T-helper 2 cell treated with Interferon-gamma antibody and Interleukin-4, amounts not matched to agents 5 μg/mL and 100 μg/mL, for 36 hours (primary cell): Measurements from ENCODE around the gene SHH.
A peak's percentile ranks its signal among the peaks of the same experiment; 100 is the strongest.
"Not testable (repeated sequence)": the region's sequence is repeated elsewhere in the genome, so short reads cannot be mapped to it uniquely, and the experiment has no call there.

ENCODE experiments used
- DNase-seq: peaks from one replicate; pipeline ENCODE4 v3.0.0; 2021; ENCODE audit warnings: low spot score
- H3K27ac Mint-ChIP-seq: one replicate; pipeline ENCODE4 v1.8.0; 2021; ENCODE audit warnings: mild to moderate bottlenecking, mixed read lengths
- H3K27me3 Mint-ChIP-seq: one replicate; pipeline ENCODE4 v1.8.0; 2021; ENCODE audit warnings: low read depth, mixed read lengths
- H3K36me3 Mint-ChIP-seq: one replicate; pipeline ENCODE4 v1.8.0; 2021; ENCODE audit warnings: low read depth, mixed read lengths
- H3K4me1 Mint-ChIP-seq: one replicate; pipeline ENCODE4 v1.8.0; 2021; ENCODE audit warnings: low read depth, mixed read lengths
- H3K4me3 Mint-ChIP-seq: one replicate; pipeline ENCODE4 v1.8.0; 2022; ENCODE audit warnings: mild to moderate bottlenecking, moderate library complexity, mixed read lengths
- H3K9me3 Mint-ChIP-seq: one replicate; pipeline ENCODE4 v1.8.0; 2021; ENCODE audit warnings: mixed read lengths

SHH gene

GRCh38 chr7:155820246-155820645 lies 8.0 kb upstream of the SHH start:
- H3K27me3 Mint-ChIP-seq: peaks cover 8% of the 10 kb centered on the region
- H3K36me3 Mint-ChIP-seq: no peaks in the 10 kb centered on the region
- no peak overlapping the region for H3K27ac Mint-ChIP-seq
- H3K9me3 Mint-ChIP-seq: no peaks in the 10 kb centered on the region
- H3K4me1 Mint-ChIP-seq: peaks cover 4% of the 10 kb centered on the region
- H3K4me3 Mint-ChIP-seq: no peak overlapping the region
- DNase-seq: no peak

- DNase-seq: no peak
- H3K4me1 Mint-ChIP-seq: peaks cover 4% of the 10 kb centered on the region
- H3K36me3 Mint-ChIP-seq: no peaks in the 10 kb centered on the region
- H3K27ac Mint-ChIP-seq: no peak overlapping the region
- no peak overlapping the region for H3K4me3 Mint-ChIP-seq
- no peaks in the 10 kb centered on the region for H3K9me3 Mint-ChIP-seq
- peaks cover 10% of the 10 kb centered on the region for H3K27me3 Mint-ChIP-seq
Observed at GRCh38 chr7:155819186-155819585, 6.9 kb upstream of the SHH start.

DNA sequence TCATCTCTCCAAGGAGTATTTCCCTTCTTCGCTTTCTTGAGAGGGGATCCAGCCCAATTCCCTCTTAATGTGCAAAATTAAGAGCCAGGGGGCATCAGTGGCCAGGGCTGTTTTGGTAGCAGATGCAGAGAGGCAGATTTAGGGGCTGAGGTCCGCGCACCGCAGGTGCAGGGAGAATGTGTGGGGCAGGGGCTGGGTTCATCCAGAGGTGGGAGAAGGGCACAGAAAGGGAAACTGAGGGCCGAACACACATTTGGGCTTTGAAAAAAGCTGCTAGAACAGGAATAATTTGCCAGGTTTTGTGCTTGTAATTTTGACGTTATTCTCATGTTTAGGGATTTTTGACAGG lies 6.5 kb upstream of the SHH start:
- Mint-ChIP-seq H3K4me3 (no peak overlapping the region), H3K27ac (no peak overlapping the region), H3K36me3 (no peaks in the 10 kb centered on the region), H3K9me3 (no peaks in the 10 kb centered on the region), H3K27me3 (peaks cover 14% of the 10 kb centered on the region), H3K4me1 (peaks cover 4% of the 10 kb centered on the region)
- no peak for DNase-seq

DNA sequence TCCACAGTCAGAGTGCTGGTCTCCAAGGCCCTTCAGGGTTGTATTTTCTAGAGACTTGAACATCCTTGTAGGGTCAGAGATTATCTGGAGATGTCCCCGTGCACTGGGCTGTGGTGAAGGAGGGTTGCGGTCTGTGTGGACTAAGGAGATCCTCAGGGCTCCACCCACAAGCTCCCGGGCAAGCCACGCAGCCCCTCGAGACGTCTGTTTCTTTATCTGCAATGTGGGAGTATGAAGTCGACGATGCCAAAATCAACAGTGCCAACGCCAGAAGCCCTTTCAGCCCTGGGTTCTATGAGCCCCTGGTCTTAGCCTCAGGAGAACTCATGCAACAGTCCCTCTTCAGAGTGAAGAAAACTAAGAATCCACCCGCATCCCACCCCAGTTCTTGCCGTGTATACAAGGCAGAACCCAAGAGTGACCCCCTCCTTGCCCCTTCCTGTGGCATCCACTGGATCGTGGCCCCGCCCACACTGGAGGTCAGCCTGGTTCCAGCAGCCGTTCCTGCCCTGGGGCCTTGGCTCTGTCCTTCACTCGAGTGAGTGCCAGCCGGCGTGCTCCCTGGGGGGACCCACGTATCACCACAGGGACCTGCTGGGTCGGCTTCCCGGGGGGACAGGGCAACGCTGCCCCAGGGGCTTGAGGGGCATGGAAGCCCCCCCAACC lies 6.0 kb upstream of the SHH start:
- Mint-ChIP-seq H3K9me3 (no peaks in the 10 kb centered on the region), H3K4me1 (peaks cover 5% of the 10 kb centered on the region), H3K36me3 (no peaks in the 10 kb centered on the region), H3K4me3 (no peak overlapping the region), H3K27me3 (peaks cover 18% of the 10 kb centered on the region), H3K27ac (no peak overlapping the region)
- no peak for DNase-seq

DNA sequence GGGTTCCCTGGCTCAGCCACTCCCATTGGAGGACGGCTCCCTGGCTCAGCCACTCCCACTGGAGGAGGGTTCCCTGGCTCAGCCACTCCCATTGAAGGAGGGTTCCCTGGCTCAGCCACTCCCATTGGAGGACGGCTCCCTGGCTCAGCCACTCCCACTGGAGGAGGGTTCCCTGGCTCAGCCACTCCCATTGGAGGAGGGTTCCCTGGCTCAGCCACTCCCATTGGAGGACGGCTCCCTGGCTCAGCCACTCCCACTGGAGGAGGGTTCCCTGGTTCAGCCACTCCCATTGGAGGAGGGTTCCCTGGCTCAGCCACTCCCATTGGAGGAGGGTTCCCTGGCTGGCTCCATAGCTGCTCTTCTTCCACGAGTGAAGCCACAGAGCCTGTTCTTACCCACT lies 5.3 kb upstream of the SHH start:
- H3K27ac Mint-ChIP-seq, H3K4me1 Mint-ChIP-seq, DNase-seq, H3K9me3 Mint-ChIP-seq, H3K4me3 Mint-ChIP-seq, H3K36me3 Mint-ChIP-seq: not testable (repeated sequence)
- H3K27me3 Mint-ChIP-seq: peaks cover 25% of the 10 kb centered on the region

GRCh38 chr7:155816996-155817395 lies 4.7 kb upstream of the SHH start:
- no peak for DNase-seq
- no peaks in the 10 kb centered on the region for H3K9me3 Mint-ChIP-seq
- peaks cover 8% of the 10 kb centered on the region for H3K4me1 Mint-ChIP-seq
- H3K36me3 Mint-ChIP-seq: no peaks in the 10 kb centered on the region
- no peak overlapping the region for H3K4me3 Mint-ChIP-seq
- no peak overlapping the region for H3K27ac Mint-ChIP-seq
- peaks cover 30% of the 10 kb centered on the region for H3K27me3 Mint-ChIP-seq

- Mint-ChIP-seq H3K4me3 (no peak overlapping the region), H3K4me1 (peaks cover 16% of the 10 kb centered on the region), H3K27me3 (peaks cover 37% of the 10 kb centered on the region), H3K9me3 (no peaks in the 10 kb centered on the region), H3K27ac (no peak overlapping the region), H3K36me3 (no peaks in the 10 kb centered on the region)
- DNase-seq: no peak
Observed at GRCh38 chr7:155816192-155816508, 3.9 kb upstream of the SHH start.

DNA sequence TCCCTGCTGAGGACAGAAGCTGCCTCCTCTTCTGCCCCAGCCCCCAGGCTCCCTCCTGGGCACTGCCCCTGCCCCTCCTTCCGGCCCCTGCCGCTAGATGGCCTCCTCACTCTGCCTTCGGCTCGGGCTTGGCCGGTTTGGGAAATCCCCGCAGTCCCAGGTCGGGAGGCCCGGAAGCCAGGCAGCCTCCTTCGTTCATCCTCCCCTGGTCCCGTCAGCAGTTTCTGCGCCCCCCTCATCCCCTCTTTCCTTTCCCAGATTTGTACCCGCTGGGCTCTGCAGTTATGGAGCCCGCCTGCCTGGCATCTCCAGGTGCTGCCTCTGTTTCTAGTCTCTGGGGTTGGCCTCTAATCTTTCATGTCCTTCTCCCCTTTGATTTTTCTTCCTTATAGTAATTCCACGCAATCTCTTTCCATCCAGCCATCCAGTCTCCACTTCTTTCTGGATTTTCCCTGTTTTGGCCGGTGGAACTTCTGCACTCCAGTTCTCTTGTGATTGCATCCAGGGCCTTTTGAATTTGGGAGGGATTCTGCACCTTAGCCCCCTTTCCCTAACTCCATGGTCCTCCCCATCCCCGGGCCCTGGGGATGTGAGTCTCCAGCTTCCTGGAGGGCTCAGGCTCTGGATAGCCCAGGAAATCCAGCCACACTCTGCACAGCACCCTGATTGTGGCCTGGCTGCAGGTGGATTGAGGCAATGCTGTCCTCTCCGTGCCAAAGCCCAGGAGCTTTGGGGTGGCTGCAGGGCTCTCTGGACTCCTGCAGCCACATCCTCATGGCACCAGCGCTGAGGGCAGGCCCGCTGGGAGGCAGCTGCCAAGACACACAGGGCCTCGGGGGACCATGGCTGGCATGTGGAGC lies 3.3 kb upstream of the SHH start:
- H3K4me1 Mint-ChIP-seq: peaks cover 16% of the 10 kb centered on the region
- peak overlapping the region; percentile 54 for H3K4me3 Mint-ChIP-seq
- H3K27me3 Mint-ChIP-seq: peaks cover 43% of the 10 kb centered on the region
- no peaks in the 10 kb centered on the region for H3K36me3 Mint-ChIP-seq
- no peaks in the 10 kb centered on the region for H3K9me3 Mint-ChIP-seq
- no peak overlapping the region for H3K27ac Mint-ChIP-seq
- peak; percentile 60 for DNase-seq

DNA sequence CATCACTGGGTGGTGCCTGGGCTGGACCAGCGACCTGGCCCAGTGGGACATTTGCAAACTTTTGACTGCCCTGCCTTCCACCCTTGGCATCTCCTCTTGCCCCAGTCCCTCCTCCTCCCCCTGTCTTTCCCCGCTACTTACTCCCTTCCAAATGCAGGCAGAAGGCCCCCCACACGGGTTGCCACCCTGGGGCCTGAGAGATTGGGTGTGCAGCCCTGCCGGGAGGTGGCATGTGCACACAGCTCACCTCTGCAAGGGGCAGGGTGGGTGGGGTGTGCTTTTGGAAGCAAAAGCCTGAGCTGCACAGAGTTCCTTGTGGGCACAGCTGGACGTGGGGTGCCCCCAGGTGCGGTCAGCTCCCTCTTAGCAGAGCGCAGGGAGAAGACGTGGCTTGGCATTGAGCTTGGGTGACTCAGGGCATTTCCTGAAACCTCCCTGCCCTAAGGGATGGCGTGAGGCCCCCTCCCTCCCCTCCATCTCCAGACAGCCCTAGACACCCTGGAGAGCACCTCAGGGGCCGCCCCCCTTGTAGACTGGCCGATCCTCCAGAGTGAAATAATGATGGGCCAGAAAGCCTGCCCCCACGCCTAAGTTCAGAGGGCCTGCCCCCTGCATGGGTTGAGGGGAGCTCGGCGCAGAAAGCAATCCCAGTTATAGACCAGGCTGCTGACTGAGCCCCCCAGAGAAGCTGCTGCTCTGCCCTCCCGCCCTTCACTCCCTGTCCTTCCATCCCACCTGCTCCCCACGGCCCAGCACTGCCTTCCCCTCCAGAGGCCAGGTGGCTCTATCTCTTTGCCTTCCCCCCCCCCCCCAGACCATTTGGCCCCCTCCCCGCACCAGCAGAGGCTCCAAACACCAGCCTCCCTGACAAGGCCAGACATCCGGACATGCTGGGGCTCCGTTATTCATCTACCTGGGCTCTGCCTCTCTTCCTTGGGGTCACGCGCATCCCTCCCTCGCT lies 2.3 kb upstream of the SHH start:
- no peaks in the 10 kb centered on the region for H3K36me3 Mint-ChIP-seq
- H3K9me3 Mint-ChIP-seq: no peaks in the 10 kb centered on the region
- H3K4me1 Mint-ChIP-seq: peaks cover 16% of the 10 kb centered on the region
- peaks cover 46% of the 10 kb centered on the region for H3K27me3 Mint-ChIP-seq
- H3K27ac Mint-ChIP-seq: no peak overlapping the region
- no peak for DNase-seq
- H3K4me3 Mint-ChIP-seq: no peak overlapping the region

DNA sequence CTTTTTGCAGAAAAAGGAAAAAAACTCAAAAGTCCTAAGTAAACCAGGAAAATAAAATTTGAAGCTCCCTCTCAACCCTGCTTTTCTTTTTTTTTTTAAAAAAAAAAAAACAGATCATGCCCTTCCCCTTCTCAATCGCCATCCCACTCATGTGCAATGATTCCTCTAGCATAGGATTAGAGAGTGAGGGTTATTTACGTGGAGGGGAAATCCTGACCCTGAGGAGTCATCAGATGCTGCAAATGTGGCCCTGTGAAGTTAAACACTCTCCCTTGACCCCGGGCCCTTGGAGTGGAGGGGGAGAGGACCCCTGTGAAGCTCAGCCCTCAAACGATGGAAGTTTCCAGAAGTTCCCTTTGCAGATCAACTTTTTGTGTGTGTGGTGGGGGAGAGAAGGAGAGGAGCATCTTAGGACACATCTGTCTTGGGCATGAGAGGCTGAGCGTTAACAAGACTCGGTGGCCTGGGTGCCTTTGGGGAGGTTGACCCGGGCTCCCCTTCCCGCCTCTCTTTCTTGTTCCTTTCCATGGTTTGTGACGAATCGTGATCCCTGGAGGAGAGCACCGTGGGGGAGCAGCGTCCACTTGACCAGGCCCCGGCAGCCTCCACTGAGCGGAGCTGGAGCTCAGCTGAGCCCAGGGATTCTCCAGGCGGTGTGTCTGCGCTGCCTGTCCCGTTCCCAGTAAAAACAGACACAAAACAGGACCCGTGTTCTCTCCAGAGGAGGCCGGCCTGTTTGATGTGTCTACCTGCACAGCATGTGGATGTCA lies 1.5 kb upstream of the SHH start:
- Mint-ChIP-seq H3K36me3 (no peaks in the 10 kb centered on the region), H3K4me1 (peaks cover 16% of the 10 kb centered on the region), H3K9me3 (no peaks in the 10 kb centered on the region), H3K4me3 (no peak overlapping the region), H3K27ac (no peak overlapping the region), H3K27me3 (peaks cover 55% of the 10 kb centered on the region)
- DNase-seq: no peak

- Mint-ChIP-seq H3K27me3 (peaks cover 57% of the 10 kb centered on the region), H3K36me3 (no peaks in the 10 kb centered on the region)
Observed at GRCh38 chr7:155813125-155813524, 862 bp upstream of the SHH start.

DNA sequence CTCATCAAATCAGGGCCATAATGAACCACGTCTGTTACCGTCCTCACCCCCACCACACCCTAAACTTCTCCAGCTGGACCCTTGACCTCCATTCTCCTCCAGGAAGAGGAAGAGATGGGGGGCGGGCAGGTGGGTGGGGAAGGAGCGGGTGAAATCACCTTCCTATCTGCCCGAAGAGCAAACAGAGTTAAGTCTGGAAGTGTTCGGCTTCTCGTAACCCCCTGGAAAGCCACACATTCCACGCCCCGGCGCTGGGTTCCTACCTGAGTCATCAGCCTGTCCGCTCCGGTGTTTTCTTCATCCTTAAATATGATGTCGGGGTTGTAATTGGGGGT lies 736 bp downstream of the SHH start:
- Mint-ChIP-seq H3K36me3 (no peaks in the 10 kb centered on the region), H3K27me3 (peaks cover 73% of the 10 kb centered on the region), H3K4me1 (peaks cover 21% of the 10 kb centered on the region), H3K9me3 (no peaks in the 10 kb centered on the region), H3K27ac (no peak overlapping the region), H3K4me3 (peak overlapping the region; percentile 76)
- no peak for DNase-seq

More at GRCh38 chr7:155813125-155813524, 862 bp upstream of the SHH start:
- Mint-ChIP-seq H3K4me1 (peaks cover 16% of the 10 kb centered on the region), H3K27ac (no peak overlapping the region), H3K4me3 (no peak overlapping the region), H3K9me3 (no peaks in the 10 kb centered on the region)
- no peak for DNase-seq

DNA sequence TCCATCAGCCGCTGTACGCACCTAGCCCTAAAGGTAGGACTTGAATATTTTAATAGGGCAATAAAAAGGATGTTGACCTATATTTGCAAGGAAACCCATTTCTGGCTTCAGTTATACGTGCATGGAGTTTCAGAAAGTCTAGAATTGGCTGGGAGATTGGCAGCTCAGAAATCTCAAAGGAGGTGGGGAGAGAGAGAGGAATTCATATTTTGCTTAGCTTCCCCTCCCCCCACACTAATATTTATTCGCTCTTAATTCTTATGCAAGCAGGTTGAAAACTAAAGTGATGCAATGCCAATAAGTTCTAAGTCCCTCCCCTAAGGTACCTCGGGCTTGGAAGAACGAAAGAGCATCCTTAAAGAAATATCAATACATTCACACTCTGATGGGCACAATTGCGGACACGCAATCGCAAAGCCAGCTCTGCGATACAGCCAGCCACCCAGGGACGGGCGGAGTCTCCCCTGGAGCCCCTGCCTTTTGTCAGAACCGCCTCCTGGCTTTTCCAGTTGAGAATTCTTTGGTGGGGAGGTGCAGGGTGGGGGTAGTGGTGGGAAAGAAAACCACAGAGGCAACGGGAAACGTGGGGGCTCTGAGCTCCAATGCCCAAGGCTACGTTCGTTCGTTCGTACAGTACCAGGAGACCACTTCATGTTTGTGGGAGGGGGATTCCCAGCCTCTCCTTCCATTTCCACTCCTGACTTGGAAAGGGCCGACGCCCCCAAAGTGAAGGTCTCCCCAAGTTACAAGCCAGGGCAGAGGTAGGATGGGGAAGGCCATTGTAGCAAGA lies 1.3 kb downstream of the SHH start:
- peaks cover 78% of the 10 kb centered on the region for H3K27me3 Mint-ChIP-seq
- peaks cover 21% of the 10 kb centered on the region for H3K4me1 Mint-ChIP-seq
- H3K9me3 Mint-ChIP-seq: no peaks in the 10 kb centered on the region
- no peaks in the 10 kb centered on the region for H3K36me3 Mint-ChIP-seq
- no peak for DNase-seq
- no peak overlapping the region for H3K4me3 Mint-ChIP-seq
- no peak overlapping the region for H3K27ac Mint-ChIP-seq
